HCEC 1CT (cell line): Measurements from ENCODE around the gene UBFD1.
"Not testable (repeated sequence)": the region's sequence is repeated elsewhere in the genome, so short reads cannot be mapped to it uniquely, and the experiment has no call there.

Source experiments
- DNase-seq: peaks from one replicate; pipeline ENCODE4 v3.0.0-alpha.2; 2017

Gene UBFD1

GRCh38 chr16:23571895-23572294, 14.4 kb downstream of the UBFD1 start:
- no peak for DNase-seq

GRCh38 chr16:23572394-23572793, 14.9 kb downstream of the UBFD1 start:
- no peak for DNase-seq

DNA sequence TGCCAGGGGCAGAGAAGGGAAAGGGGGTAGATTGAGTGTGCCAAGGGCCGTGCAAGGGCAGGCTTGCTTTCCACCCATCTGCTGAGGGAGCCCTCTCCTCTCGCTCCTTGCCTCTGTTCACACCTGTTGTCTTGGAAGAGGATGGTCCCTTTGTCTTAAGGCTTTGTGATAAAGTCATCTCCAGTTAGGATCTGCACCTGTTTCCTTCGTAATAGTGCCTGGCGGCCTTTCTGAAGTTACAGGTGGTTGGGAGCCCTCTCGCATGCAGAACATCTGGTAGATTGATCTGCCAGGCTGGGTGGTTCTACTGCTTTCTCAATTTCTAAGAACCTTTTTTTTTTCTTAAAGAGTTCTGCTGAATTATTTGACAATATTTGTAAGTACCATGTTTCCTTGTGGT, 16.3 kb downstream of the UBFD1 start:
- DNase-seq: no peak

GRCh38 chr16:23575834-23576233, 18.3 kb downstream of the UBFD1 start:
- DNase-seq: no peak

DNA sequence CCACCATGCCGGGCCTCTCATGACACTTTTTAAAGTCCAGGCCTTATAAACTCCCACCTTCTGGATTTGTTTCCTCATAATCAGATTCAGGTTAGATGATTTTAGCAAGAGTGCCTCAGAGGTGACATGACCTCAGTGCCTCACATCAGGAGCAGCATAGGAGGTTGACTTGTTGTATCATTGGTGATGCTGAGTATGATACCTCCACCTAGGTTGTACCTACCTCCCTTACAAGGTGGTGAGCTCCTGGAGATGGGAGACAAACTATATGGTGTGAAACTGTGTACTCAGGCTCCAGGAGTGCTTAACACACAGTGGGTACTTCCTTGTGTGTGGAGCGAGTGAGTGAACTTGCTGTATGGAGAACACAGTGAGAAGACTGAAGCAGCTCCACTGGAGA, 20.0 kb downstream of the UBFD1 start:
- DNase-seq: no peak

DNA sequence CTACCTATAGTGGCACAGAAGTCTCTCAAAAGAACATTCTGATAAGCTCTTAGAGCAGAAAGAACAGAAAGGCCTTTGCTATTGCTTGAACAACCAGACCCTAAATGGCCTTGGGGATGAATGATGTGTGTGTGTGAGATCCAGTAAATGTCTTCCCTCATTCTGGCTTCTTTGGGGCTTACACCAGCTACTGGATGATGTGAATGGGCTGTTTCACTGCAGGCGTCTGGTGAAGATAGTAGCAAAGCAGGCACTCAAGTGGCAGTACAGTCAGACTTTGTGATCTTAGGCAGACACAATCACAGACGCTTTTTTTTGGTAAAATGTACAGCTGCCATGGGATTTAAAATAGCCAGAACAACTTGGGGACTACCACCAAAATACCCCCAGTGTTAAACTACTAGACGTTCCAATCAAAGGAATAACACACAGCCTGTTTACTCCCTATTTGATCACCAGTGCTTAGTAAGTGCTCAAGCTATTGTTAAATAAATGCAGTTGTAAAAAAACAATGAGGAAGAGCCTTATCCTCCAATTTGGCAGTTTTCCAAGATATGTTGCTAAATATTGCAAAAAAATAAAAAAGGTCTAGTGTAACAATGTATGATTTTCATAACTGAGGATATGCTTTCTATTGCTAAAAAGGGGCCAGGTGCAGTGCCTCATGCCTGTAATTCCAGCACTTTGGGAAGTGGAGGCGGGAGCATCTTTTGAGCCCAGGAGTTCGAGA, 20.7 kb downstream of the UBFD1 start:
- DNase-seq: peak; percentile 20

- no peak for DNase-seq
Observed at GRCh38 chr16:23579371-23579770, 21.8 kb downstream of the UBFD1 start.

GRCh38 chr16:23580391-23580790, 22.9 kb downstream of the UBFD1 start:
- DNase-seq: no peak

GRCh38 chr16:23581764-23582163, 24.2 kb downstream of the UBFD1 start:
- DNase-seq: no peak

GRCh38 chr16:23583271-23583670, 25.7 kb downstream of the UBFD1 start:
- not testable (repeated sequence) for DNase-seq

- DNase-seq: no peak
Observed at GRCh38 chr16:23584186-23585076, 26.9 kb downstream of the UBFD1 start.

DNA sequence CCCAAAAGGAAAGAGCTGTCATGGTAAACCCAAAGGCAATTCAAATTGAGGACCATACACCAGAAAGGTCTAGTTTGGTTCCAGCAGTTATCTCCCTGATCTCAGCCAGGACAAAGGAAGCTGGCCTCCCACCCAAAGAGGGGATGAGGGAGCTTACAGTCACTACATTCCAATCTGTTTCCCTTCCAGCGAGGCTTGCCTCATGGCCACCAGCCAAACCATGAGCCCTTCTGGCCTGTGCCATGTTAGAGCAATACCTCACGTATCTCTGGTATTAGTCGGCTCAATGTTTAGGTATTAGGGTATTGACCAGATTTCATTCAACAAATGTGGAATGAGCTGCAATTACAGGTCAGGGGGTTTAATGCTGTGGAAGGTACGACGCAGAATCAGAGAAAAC, 30.2 kb downstream of the UBFD1 start:
- DNase-seq: peak; percentile 93

GRCh38 chr16:23590181-23590580, 32.7 kb downstream of the UBFD1 start:
- DNase-seq: no peak

DNA sequence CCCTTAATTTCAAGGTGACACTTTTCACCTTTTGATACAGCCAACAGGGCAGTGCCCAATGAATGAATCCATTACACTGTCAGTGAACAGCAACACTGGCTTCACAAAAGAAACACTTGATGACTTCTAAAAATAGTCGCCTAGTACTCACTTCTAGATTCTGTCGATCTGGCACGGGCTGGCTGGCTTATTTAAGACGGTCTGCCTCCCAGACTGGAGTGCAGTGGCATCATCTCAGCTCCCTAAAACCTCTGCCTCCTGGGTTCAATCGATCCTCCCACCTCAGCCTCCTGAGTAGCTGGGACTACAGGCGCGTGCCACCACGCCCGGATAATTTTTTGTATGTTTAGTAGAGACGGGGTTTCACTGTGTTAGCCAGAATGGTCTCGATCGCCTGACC, 36.7 kb downstream of the UBFD1 start:
- DNase-seq: no peak

DNA sequence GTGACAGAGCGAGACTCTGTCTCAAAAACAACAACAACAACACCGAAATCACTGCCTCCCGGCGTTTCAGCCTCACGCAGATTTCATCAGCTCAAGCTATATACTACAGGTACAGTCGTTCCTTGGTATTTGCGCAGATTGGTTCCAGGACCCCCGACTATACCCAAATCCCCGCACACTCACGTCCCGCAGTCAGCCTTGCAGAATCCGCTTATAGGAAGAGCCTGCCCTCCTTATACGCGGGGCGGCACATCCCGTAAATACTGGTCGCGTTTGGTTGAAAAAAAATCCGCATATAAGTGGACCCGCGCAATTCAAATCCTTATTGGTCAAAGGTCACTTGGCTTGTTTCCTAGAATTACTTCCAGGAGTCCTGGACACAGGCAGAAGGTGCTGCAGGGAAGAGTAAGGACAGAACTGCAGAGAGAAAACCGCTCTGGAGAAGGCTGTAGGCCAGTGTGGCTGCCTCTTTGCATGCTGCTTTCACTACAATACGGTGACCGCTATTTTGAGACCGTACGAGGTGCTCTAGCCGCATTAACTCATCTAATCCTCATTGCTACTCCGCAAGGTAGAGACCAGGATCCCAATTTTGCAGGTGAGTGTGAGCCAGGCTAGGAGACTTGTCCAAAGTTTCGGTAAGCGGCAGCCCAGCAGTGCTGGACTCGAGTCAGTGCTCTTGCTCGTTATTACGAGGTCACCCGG, 37.9 kb downstream of the UBFD1 start:
- no peak for DNase-seq

- peak; percentile 86 for DNase-seq
Observed at GRCh38 chr16:23595951-23596720, 38.6 kb downstream of the UBFD1 start, which contains the start of gene NDUFAB1. NDUFAB1 (minus strand) TSS chr16:23596316; CDS start chr16:23596290, 26 bp downstream.

DNA sequence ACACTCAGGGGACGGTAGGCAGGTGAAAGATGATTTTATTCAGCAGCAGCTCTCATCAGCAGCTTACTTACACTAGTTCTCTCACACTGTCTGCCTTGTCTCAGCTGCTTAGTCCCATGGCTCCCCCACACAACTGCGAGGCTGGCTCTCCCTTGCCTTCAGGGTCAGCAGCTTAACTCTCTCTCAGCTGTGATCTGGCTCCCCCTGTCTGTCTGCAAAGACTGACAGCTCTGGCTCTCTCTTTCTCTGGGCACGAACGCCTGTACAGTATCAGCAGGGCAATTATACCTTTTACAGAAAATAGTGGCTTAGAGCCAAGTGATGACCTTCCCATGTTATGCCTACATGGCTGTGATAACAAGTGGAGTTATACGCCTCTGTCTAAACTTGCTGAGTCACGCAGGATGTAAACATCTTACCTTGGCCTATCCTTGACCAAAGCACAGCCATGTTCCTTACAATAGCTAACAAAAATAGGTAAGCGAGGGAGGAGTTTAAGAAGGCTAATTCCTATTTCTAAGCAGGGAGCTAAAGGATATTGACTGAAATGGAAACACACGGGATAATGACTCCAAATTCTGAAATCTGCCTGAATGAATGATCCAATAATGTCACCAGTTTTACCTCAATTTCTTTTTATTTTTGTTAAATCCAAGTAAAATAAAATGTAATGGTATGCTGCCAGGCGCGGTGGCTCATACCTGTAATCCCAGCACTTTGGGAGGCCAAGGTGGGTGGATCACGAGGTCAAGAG, 39.7 kb downstream of the UBFD1 start:
- DNase-seq: no peak

- DNase-seq: peak; percentile 13
Observed at GRCh38 chr16:23607726-23608125, 50.2 kb downstream of the UBFD1 start.

DNA sequence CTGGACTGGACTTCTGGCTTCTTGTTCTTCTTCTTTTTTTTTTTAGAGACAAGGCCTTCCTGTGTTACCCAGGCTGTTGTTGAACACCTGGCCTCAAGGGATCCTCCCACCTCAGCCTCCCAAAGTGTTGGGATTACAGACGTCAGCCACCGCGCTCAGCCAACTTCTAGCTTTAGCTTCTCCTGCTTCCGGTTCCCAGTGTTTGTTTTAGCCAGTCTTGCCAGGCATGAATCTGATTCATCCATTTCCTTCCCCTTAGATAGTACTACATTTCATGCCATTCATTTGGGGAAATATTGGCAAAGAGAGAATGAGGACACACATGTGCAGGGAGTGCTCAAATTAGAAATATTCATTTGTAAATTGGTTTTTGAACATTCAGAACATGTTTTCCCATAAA, 50.7 kb downstream of the UBFD1 start:
- DNase-seq: peak; percentile 24

DNA sequence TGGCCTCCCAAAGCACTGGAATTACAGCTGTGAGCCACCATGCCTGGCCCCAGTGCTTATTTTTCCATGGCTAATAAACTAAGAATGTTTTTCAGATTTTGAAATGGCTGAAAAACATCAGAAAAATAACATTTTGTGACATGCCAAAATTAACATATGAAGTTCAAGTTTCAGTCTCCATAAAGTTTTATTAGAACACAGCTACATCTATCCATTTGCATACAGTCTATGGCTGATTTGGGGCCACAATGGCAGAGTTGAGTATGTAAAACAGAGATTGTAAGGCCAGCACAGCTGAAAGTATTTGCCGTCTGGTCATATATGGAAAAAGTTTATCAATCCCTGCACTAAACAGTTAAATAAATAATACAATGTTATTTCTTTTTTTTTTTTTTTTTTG, 52.4 kb downstream of the UBFD1 start:
- DNase-seq: no peak

GRCh38 chr16:23610905-23611304, 53.4 kb downstream of the UBFD1 start:
- not testable (repeated sequence) for DNase-seq

GRCh38 chr16:23611936-23612335, 54.4 kb downstream of the UBFD1 start:
- no peak for DNase-seq
